Mucosa of descending colon (tissue), 3 donors: ENCODE results near the gene ELF3. TPM values are rescaled to one million over a fixed set of nuclear protein-coding genes. Genes with fewer than 3 reads are reported as not detected.

ENCODE experiments used
- ATAC-seq: fragments of 200-7000 bp; cut with Tn5 transposase; one replicate; pipeline ENCODE4 v1.9.1; 2020; ENCODE audit warnings: mild to moderate bottlenecking, moderate library complexity
- DNase-seq, 3 donors: peaks; one replicate each; pipeline ENCODE4 v3.0.0-alpha.2; 2020
- H3K36me3 ChIP-seq: fragments of 200-600 bp; one replicate; pipeline ENCODE4 v1.8.0; 2021; ENCODE audit warnings: low read depth, mild to moderate bottlenecking
- H3K4me1 ChIP-seq: fragments of 200-600 bp; one replicate; pipeline ENCODE4 v1.8.0; 2021; ENCODE audit warnings: low read depth, mild to moderate bottlenecking
- H3K4me3 ChIP-seq: fragments of 200-600 bp; one replicate; pipeline ENCODE4 v1.8.0; 2021; ENCODE audit warnings: mild to moderate bottlenecking
- H3K9me3 ChIP-seq: fragments of 200-600 bp; one replicate; pipeline ENCODE4 v1.8.0; 2021; ENCODE audit warnings: mild to moderate bottlenecking
- intact Hi-C, 2 donors: fragments of 100-400 bp; cut with DNase I in 1 of 2; cut with micrococcal nuclease in 1 of 2; formaldehyde crosslinking; loops; one replicate each; pipeline versions ENCODE4 v1.11.0 to v1.11.1; 2022; cut with DNase I, micrococcal nuclease
- total RNA-seq, 3 donors: library from RNA; stranded (reverse); fragmentation: NEBNext Ultra II Directional in 2 of 3; extraction: Animal tissue kit (Norgen Biotek cat#: 25700) in 2 of 3; gene quantifications; one replicate each; pipeline versions ENCODE4 v1.2.1 to v1.2.4, GENCODE V29; 2021 to 2023
- TF ChIP-seq, protein P1 (sequence below): fragments of 200-600 bp; IDR thresholded peaks from one replicate; pipeline ENCODE4 v1.8.0; 2022; ENCODE audit warnings: antibody characterized with exemption, mild to moderate bottlenecking
- donor health status: DM: no; HTN: no; CAD: no; lungs with moderate emphysema.
- donor health status: DM: no; HTN: no; CAD: no.
- donor health status: DM: no; HTN: yes; CAD: no.

ELF3 gene
- total RNA-seq, 3 donors from 2014 or later, result 623 to 1,741 (median 1,105) TPM

GRCh38 chr1:202031796-202032195 lies 21.4 kb downstream of the ELF3 start:
- H3K4me3 ChIP-seq, result no peak overlapping the region
- ATAC-seq (no peak), DNase-seq (no peak)
- TF ChIP-seq, protein P1, sequence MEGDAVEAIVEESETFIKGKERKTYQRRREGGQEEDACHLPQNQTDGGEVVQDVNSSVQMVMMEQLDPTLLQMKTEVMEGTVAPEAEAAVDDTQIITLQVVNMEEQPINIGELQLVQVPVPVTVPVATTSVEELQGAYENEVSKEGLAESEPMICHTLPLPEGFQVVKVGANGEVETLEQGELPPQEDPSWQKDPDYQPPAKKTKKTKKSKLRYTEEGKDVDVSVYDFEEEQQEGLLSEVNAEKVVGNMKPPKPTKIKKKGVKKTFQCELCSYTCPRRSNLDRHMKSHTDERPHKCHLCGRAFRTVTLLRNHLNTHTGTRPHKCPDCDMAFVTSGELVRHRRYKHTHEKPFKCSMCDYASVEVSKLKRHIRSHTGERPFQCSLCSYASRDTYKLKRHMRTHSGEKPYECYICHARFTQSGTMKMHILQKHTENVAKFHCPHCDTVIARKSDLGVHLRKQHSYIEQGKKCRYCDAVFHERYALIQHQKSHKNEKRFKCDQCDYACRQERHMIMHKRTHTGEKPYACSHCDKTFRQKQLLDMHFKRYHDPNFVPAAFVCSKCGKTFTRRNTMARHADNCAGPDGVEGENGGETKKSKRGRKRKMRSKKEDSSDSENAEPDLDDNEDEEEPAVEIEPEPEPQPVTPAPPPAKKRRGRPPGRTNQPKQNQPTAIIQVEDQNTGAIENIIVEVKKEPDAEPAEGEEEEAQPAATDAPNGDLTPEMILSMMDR, result no peak
- no peaks in the 10 kb centered on the region for H3K36me3 ChIP-seq
- no peaks in the 10 kb centered on the region for H3K9me3 ChIP-seq
- peaks cover 14% of the 10 kb centered on the region for H3K4me1 ChIP-seq
- intact Hi-C loops, result no loop called here

GRCh38 chr1:202034149-202034682 lies 23.8 kb downstream of the ELF3 start:
- intact Hi-C loops, result no loop called here
- no peak for ATAC-seq
- peaks cover 14% of the 10 kb centered on the region for H3K4me1 ChIP-seq
- H3K36me3 ChIP-seq, result no peaks in the 10 kb centered on the region
- peak in 2 of 3 donors; percentile 27 to 36 for DNase-seq
- TF ChIP-seq, protein P1, result no peak
- H3K9me3 ChIP-seq, result no peaks in the 10 kb centered on the region
- H3K4me3 ChIP-seq, result no peak overlapping the region

DNA sequence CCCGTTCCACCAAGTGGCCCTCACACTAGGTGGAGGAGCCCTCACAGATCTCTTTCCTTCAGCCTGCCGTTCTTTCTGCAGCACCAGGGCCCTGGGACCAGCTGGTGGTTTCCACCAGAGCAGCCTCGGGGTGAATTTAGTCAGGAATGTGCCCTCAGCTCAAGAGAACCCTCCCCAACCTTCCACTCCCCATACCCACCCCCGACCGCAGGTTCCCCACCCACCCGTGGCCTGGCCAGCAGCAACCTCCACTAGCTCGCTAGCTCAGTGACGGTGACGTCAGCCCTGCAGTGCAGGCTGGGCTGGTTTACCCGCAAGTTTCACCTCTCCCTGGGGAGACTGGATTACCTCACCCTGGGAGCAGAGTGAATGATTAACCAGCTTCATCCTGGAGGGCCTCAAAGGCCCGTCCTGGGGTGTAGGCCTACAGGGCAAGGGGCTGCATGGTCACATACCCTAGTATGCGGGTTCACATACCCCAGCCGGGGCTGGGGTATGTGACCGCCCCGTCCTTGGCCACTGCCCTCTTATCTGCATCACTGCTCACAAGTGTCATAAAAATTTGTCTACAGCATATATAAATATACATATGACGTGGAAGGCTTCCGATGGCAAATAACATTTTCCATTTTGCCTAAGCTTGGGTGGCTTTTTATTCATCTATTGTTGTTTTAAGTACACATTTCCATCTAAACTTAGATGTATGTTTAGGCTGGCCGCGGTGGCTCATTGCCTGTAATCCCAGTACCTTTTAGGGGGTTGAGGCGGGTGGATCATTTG lies 24.5 kb downstream of the ELF3 start:
- H3K4me3 ChIP-seq, result no peak overlapping the region
- intact Hi-C loops, result no loop called here
- peak; percentile 91 to 95 (median 94) for DNase-seq

DNA sequence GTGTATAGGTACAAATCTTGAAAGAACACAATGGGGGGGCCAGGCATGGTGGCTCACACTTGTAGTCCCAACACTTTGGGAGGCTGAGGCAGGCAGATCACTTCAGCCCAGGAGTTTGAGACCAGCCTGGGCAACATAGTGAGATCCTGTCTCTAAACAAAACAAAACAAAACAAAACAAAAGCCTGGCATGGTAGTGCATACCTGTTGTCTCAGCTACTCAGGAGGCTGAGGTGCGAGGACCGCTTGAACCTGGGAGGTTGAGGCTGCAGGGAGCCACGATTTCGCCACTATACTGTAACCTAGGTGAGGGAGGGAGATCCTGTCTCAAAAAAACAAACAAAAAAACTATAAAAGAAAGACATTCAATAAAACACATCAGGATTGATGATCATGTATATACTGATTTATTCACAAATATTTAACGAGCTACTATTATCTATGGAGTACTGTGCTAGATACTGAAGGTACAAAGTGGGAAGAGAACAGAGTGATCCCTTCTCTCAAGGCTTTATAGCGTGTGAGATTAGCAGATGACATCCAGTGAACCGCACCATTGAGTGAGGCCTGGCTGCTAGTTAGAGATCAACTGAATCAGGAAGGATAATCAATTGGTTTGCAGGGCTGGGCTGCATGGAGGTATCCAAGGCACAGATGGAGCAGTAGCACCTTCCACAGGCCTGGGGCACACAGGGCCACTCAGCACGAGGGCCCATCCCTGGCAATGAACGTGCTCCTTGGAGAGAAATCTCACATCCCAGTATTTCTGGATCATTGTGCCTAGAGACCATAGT lies 26.4 kb downstream of the ELF3 start:
- ATAC-seq (no peak), DNase-seq (no peak)
- intact Hi-C loops, result no loop called here
- no peaks in the 10 kb centered on the region for H3K36me3 ChIP-seq
- TF ChIP-seq, protein P1, result no peak
- no peak overlapping the region for H3K4me3 ChIP-seq
- H3K4me1 ChIP-seq, result peaks cover 14% of the 10 kb centered on the region
- H3K9me3 ChIP-seq, result no peaks in the 10 kb centered on the region

More for the DNA sequence above, 24.5 kb downstream of the ELF3 start:
- TF ChIP-seq, protein P1, result no peak
- H3K4me1 ChIP-seq, result peaks cover 14% of the 10 kb centered on the region
- no peaks in the 10 kb centered on the region for H3K9me3 ChIP-seq
- peak; percentile 94 for ATAC-seq
- H3K36me3 ChIP-seq, result no peaks in the 10 kb centered on the region

DNA sequence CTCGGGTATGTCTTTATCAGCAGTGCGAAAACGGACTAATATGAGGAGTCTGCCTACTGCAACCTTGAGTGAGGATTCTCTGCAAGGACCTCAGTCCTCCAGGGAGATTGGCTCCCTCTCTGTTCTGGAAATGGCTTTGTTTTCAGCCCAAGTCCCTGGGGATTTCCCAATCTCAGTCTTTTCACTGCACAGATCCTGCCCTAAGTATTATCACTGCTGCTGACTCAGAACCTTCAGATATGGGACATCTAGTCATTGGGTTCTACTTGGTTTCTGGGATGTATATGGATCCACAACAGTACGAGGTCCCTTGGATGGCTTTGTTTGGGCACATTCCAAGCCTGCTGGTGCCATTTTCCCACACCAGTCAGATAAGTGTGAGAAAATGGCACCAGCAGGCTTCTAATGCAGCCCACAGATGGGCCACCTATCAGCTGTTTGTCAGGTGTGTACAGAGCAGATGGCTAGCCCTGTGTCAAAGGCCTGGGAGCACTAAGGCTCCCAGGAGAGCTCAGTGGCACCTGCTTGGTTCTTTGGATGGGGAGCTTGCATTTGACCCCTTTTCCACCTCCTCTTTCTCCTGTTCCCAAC lies 27.4 kb downstream of the ELF3 start:
- TF ChIP-seq, protein P1, result no peak
- DNase-seq (no peak), ATAC-seq (no peak)
- H3K36me3 ChIP-seq, result no peaks in the 10 kb centered on the region
- intact Hi-C loops, result no loop called here
- peaks cover 14% of the 10 kb centered on the region for H3K4me1 ChIP-seq
- H3K9me3 ChIP-seq, result no peaks in the 10 kb centered on the region
- H3K4me3 ChIP-seq, result no peak overlapping the region
